Endothelial cell of umbilical vein (primary cell): Measurements from ENCODE around the gene ARGFX. TPM values are rescaled to one million over a fixed set of nuclear protein-coding genes. Genes with fewer than 3 reads are reported as not detected.

Source experiments
- BruUV-seq: library from RNA; stranded (reverse); fragments of 400-500 nt; replicated peaks from 2 replicates; lab custom pipeline; 2021; lab: Mats Ljungman, UMichigan
- CTCF ChIA-PET: fragments of 300-600, 350-600 bp; sonication (Branson Sonifier 250); formaldehyde crosslinking; loops from one replicate; lab custom pipeline; 2021; ENCODE audit warnings: antibody characterized with exemption, inconsistent platforms; lab: Charles Lee
- POLR2A ChIA-PET: fragments of 300-600, 350-600 bp; sonication (Branson Sonifier 250); formaldehyde crosslinking; loops from one replicate; lab custom pipeline; 2021; ENCODE audit warnings: antibody characterized with exemption, inconsistent platforms; lab: Charles Lee
- DNase-seq: peaks from one replicate; pipeline ENCODE4 v3.0.0-alpha.2; 2011; ENCODE audit warnings: low read depth, low spot score
- FAIRE-seq: peaks from 2 replicates; lab custom pipeline; 2011; peaks lifted over from hg19 to GRCh38; lab: Jason Lieb, UNC
- H2AFZ ChIP-seq: 2 replicates; pipeline ENCODE4 v1.6.0; 2012; ENCODE audit warnings: low read depth, low read length, control low read depth, inconsistent platforms
- H3K27ac ChIP-seq: 2 replicates; pipeline ENCODE4 v1.5.1; 2011; ENCODE audit warnings: low read depth, mild to moderate bottlenecking, control low read depth, low read length, moderate library complexity; ENCODE audit not compliant: insufficient read depth
- H3K27me3 ChIP-seq, 2 experiments: 2 replicates each; pipeline versions ENCODE4 v1.6.0 to v1.6.1; 2011; ENCODE audit warnings: low read length in 2 of 2, mixed read lengths in 1 of 2; ENCODE audit not compliant: control insufficient read depth in 2 of 2, insufficient read depth in 2 of 2
- H3K36me3 ChIP-seq, 2 experiments: 2 replicates in 1 of 2; 3 replicates in 1 of 2; pipeline ENCODE4 v1.5.1; 2011; ENCODE audit warnings: low read length in 2 of 2, mild to moderate bottlenecking in 1 of 2, moderate library complexity in 1 of 2; ENCODE audit not compliant: control insufficient read depth in 2 of 2, insufficient read depth in 2 of 2; ENCODE audit errors: extremely low read depth in 1 of 2
- H3K4me1 ChIP-seq: 3 replicates; pipeline ENCODE4 v1.5.1; 2011; ENCODE audit warnings: mild to moderate bottlenecking, low read length; ENCODE audit not compliant: control insufficient read depth, insufficient read depth; ENCODE audit errors: extremely low read depth
- H3K4me2 ChIP-seq: 2 replicates; pipeline ENCODE4 v1.6.1; 2011; ENCODE audit warnings: low read length, control low read depth, mixed read lengths; ENCODE audit not compliant: insufficient read depth
- H3K4me3 ChIP-seq, 3 experiments: fragments of 200-600 bp in 1 of 3; sonication (generic), shearing (Covaris generic) in 1 of 3; replicated peaks in 1 of 3; 2 replicates each; pipeline ENCODE4 v1.5.1; 2011 to 2016; ENCODE audit warnings: control low read depth in 3 of 3, low read length in 3 of 3, mild to moderate bottlenecking in 2 of 3, inconsistent platforms in 1 of 3, low read depth in 1 of 3, moderate library complexity in 1 of 3; ENCODE audit not compliant: insufficient read depth in 1 of 3
- H3K79me2 ChIP-seq: 2 replicates; pipeline ENCODE4 v1.6.0; 2012; ENCODE audit warnings: low read length, inconsistent platforms; ENCODE audit not compliant: control insufficient read depth, insufficient read depth
- H3K9ac ChIP-seq: replicated peaks from 2 replicates; pipeline ENCODE3; 2011; ENCODE audit warnings: low read length, control low read depth; ENCODE audit not compliant: insufficient read depth; ENCODE audit errors: extremely low read depth
- H3K9me1 ChIP-seq: replicated peaks from 3 replicates; pipeline ENCODE4 v1.6.0; 2011; ENCODE audit warnings: mild to moderate bottlenecking, low read length; ENCODE audit not compliant: control insufficient read depth, insufficient read depth; ENCODE audit errors: extremely low read depth
- H3K9me3 ChIP-seq: replicated peaks from 2 replicates; pipeline ENCODE4 v1.5.1; 2012; ENCODE audit warnings: low read length, inconsistent platforms; ENCODE audit not compliant: control insufficient read depth, insufficient read depth
- H4K20me1 ChIP-seq: replicated peaks from 2 replicates; pipeline ENCODE3; 2011; ENCODE audit warnings: mild to moderate bottlenecking, low read length; ENCODE audit not compliant: control insufficient read depth, insufficient read depth; ENCODE audit errors: extremely low read depth
- EZH2 ChIP-seq: IDR thresholded peaks from 2 replicates; pipeline ENCODE4 v1.6.1; 2012; ENCODE audit warnings: borderline replicate concordance, low read depth, mild to moderate bottlenecking, moderate library complexity, low read length, inconsistent platforms; ENCODE audit not compliant: severe bottlenecking
- FOS ChIP-seq: IDR thresholded peaks from 2 replicates; pipeline ENCODE4 v1.6.1; 2011; ENCODE audit warnings: mild to moderate bottlenecking, low read length, moderate library complexity, borderline replicate concordance; ENCODE audit not compliant: insufficient read depth
- GATA2 ChIP-seq: IDR thresholded peaks from 2 replicates; pipeline ENCODE4 v1.7.0; 2011; ENCODE audit warnings: low read depth, mild to moderate bottlenecking, moderate library complexity, mixed read lengths, low read length; ENCODE audit not compliant: insufficient read length, insufficient read depth
- JUN ChIP-seq: IDR thresholded peaks from 2 replicates; pipeline ENCODE4 v1.6.1; 2011; ENCODE audit warnings: borderline replicate concordance, low read depth; ENCODE audit not compliant: insufficient read length, insufficient read depth
- MYC ChIP-seq: IDR thresholded peaks from one replicate; pipeline ENCODE4 v1.6.1; 2011; ENCODE audit warnings: mild to moderate bottlenecking, low read depth, low read length
- POLR2A ChIP-seq: IDR thresholded peaks from 2 replicates; pipeline ENCODE4 v1.6.1; 2012; ENCODE audit warnings: low read depth, mild to moderate bottlenecking, control low read depth, low read length
- POLR2AphosphoS5 ChIP-seq: IDR thresholded peaks from 2 replicates; pipeline ENCODE4 v1.6.1; 2012; ENCODE audit warnings: low read depth, mild to moderate bottlenecking, control low read depth, low read length, moderate library complexity; ENCODE audit not compliant: insufficient read depth
- dilution Hi-C: fragments of 300-500 bp; cut with MboI; formaldehyde crosslinking; loops from one replicate; pipeline ENCODE4 v1.15.0; 2019; ENCODE audit warnings: low sequenced_read_pairs; ENCODE audit not compliant: extremely low pct_ligation_motif_present
- intact Hi-C: fragments of 100-400 bp; cut with micrococcal nuclease; formaldehyde crosslinking; loops from one replicate; pipeline ENCODE4 v1.10.0; 2022
- polyA plus RNA-seq, 4 experiments: library from polyadenylated mRNA; depleted of rRNA in 3 of 4; stranded (reverse) in 3 of 4; unstranded in 1 of 4; fragments of >200 nt; gene quantifications; 2 replicates each; pipeline versions ENCODE4 v1.2.1 to v1.2.3, GENCODE V29; 2011 to 2012; ENCODE audit warnings: missing spikeins in 1 of 4
- total RNA-seq: library from RNA; stranded (reverse); gene quantifications from 2 replicates; pipeline ENCODE4 v1.2.3, GENCODE V29; 2021
- TF ChIP-seq, protein P1 (sequence below), 2 donors: IDR thresholded peaks; 1 replicate in 1 of 2; 2 replicates in 1 of 2; pipeline ENCODE4 v1.5.1; 2011; ENCODE audit warnings: low read length in 2 of 2, mild to moderate bottlenecking in 2 of 2, moderate library complexity in 2 of 2, control low read depth in 1 of 2, inconsistent platforms in 1 of 2, low read depth in 1 of 2; ENCODE audit not compliant: insufficient read depth in 1 of 2; ENCODE audit errors: extremely low read depth in 1 of 2
- TF ChIP-seq, protein P2 (sequence below): IDR thresholded peaks from 2 replicates; pipeline ENCODE4 v1.6.1; 2011; ENCODE audit not compliant: insufficient read depth, insufficient read length

The ARGFX gene
- total and polyA plus RNA-seq, 2 donors (not counting 3 experiments of a cell fraction or from before 2014, with no cell fraction given): not detected

DNA sequence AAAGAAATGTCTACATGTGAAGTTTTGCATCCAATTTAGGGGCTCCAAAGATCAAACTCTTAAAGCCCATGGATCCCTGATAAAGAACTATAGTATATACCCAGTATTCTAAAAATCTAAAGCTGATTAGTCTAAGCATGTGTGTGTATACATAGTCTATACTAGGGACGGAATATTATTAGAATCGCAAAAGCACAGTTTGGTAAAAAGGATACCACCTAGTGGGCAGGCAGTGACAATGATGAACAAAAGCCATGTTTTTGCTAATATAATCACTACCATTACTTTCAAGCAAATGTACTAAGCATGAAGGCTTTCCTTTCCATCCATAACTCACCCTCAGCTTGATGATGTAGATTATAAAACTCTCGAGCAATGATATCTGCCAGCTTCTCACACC is 38.4 kb upstream of the ARGFX start:
- Histone ChIP-seq H4K20me1 (no peaks in the 10 kb centered on the region), H3K79me2 (no peaks in the 10 kb centered on the region), H3K27me3 (no peaks in the 10 kb centered on the region), H3K36me3 (peaks cover 0 to 8% of the 10 kb centered on the region in 2 experiments), H3K4me2 (no peak overlapping the region), H3K27ac (no peak overlapping the region), H3K9ac (no peak overlapping the region), H3K9me1 (no peaks in the 10 kb centered on the region), H2AFZ (no peak overlapping the region), H3K9me3 (no peaks in the 10 kb centered on the region), H3K4me1 (no peaks in the 10 kb centered on the region), H3K4me3 (no peak overlapping the region)
- ChIA-PET CTCF (interaction anchor here (0.9 to 2.3 kb wide), 6 partner anchors 27 to 968 kb away, joined by 3 to 6 read pairs (median 3); no protein-coding TSS in a partner anchor), POLR2A (no interaction called here)
- dilution Hi-C loops: no loop called here
- TF ChIP-seq, protein P1, sequence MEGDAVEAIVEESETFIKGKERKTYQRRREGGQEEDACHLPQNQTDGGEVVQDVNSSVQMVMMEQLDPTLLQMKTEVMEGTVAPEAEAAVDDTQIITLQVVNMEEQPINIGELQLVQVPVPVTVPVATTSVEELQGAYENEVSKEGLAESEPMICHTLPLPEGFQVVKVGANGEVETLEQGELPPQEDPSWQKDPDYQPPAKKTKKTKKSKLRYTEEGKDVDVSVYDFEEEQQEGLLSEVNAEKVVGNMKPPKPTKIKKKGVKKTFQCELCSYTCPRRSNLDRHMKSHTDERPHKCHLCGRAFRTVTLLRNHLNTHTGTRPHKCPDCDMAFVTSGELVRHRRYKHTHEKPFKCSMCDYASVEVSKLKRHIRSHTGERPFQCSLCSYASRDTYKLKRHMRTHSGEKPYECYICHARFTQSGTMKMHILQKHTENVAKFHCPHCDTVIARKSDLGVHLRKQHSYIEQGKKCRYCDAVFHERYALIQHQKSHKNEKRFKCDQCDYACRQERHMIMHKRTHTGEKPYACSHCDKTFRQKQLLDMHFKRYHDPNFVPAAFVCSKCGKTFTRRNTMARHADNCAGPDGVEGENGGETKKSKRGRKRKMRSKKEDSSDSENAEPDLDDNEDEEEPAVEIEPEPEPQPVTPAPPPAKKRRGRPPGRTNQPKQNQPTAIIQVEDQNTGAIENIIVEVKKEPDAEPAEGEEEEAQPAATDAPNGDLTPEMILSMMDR (IDR thresholded peaks at IDR 0.05; ENCODE audit: extremely low read depth in 1 of 2, insufficient read depth in 1 of 2, low read depth in 1 of 2, low read length in 2 of 2): peak; percentile 22 to 45
- no peak for TF ChIP-seq POLR2AphosphoS5
- no TSS peak for BruUV-seq
- FAIRE-seq: no peak
- intact Hi-C loops: loop anchor here (2.0 kb wide), 1 partner anchor 969 kb away; no protein-coding TSS in a partner anchor
- DNase-seq: peak; percentile 31

DNA sequence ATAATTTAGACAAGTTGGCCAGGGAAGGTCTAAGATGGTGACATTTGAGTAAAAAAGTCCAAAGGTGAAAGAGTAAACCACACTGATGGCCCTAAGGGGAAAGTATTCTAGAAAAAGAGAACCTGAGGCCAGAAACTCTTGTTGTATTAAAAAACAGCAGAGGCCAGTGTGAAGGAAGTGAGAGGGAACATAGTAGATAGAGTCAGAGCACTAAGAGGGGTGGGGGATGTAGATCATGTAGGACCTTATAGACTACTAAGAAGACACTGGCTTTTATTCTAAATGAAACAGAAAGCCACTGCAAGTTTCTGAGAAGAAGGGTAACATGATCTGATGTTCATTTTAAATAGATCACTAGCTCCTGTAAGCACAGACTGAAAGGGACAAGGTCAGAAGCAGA is 36.5 kb upstream of the ARGFX start:
- DNase-seq (no peak), FAIRE-seq (no peak)
- Histone ChIP-seq H3K36me3 (peaks cover 0 to 8% of the 10 kb centered on the region in 2 experiments), H3K27me3 (no peaks in the 10 kb centered on the region), H3K27ac (no peak overlapping the region), H3K4me2 (no peak overlapping the region), H2AFZ (no peak overlapping the region), H4K20me1 (no peaks in the 10 kb centered on the region), H3K4me3 (no peak overlapping the region), H3K9me1 (no peaks in the 10 kb centered on the region), H3K79me2 (no peaks in the 10 kb centered on the region), H3K4me1 (no peaks in the 10 kb centered on the region), H3K9ac (no peak overlapping the region), H3K9me3 (no peaks in the 10 kb centered on the region)
- dilution Hi-C loops (no loop called here), intact Hi-C loops (no loop called here)
- CTCF ChIA-PET: no interaction called here
- no TSS peak for BruUV-seq
- POLR2A ChIA-PET: no interaction called here
- TF ChIP-seq FOS: no peak
- TF ChIP-seq EZH2: no peak
- TF ChIP-seq, protein P1 (IDR thresholded peaks at IDR 0.05; ENCODE audit: extremely low read depth in 1 of 2, insufficient read depth in 1 of 2, low read depth in 1 of 2, low read length in 2 of 2): no peak
- TF ChIP-seq JUN: no peak
- TF ChIP-seq MYC: no peak
- no peak for TF ChIP-seq GATA2
- TF ChIP-seq POLR2A: no peak
- TF ChIP-seq, protein P2, sequence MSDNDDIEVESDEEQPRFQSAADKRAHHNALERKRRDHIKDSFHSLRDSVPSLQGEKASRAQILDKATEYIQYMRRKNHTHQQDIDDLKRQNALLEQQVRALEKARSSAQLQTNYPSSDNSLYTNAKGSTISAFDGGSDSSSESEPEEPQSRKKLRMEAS: no peak
- TF ChIP-seq POLR2AphosphoS5: no peak
